Muscle layer of colon (tissue), 2 donors: ENCODE measurements around the gene MICU1.

Experiments
- H3K27ac ChIP-seq: one replicate; pipeline ENCODE4 v1.7.0; 2013; ENCODE audit warnings: low read depth, mild to moderate bottlenecking, low read length, moderate library complexity
- H3K27me3 ChIP-seq, 2 donors: one replicate each; pipeline ENCODE4 v1.7.0; 2013; ENCODE audit warnings: low read length in 2 of 2, mild to moderate bottlenecking in 2 of 2; ENCODE audit not compliant: insufficient read depth in 2 of 2, control insufficient read depth in 1 of 2
- H3K36me3 ChIP-seq: one replicate; pipeline ENCODE4 v1.7.0; 2013; ENCODE audit warnings: mild to moderate bottlenecking, low read length; ENCODE audit not compliant: insufficient read depth
- H3K4me1 ChIP-seq: one replicate; pipeline ENCODE4 v1.7.0; 2013; ENCODE audit warnings: mild to moderate bottlenecking, low read length; ENCODE audit not compliant: insufficient read depth
- H3K4me3 ChIP-seq, 2 donors: one replicate each; pipeline ENCODE4 v1.7.0; 2013; ENCODE audit warnings: low read length in 2 of 2, low read depth in 1 of 2, mild to moderate bottlenecking in 1 of 2, moderate library complexity in 1 of 2
- H3K9ac ChIP-seq: one replicate; pipeline ENCODE4 v1.7.0; 2013; ENCODE audit warnings: low read length
- H3K9me3 ChIP-seq: one replicate; pipeline ENCODE4 v1.7.0; 2013; ENCODE audit warnings: mild to moderate bottlenecking, low read length
- donor health status: abdominal sarcoma.
- donor health status: Adenocarcinoma of cecum.

The MICU1 gene

GRCh38 chr10:72379776-72380175 is 246.1 kb downstream of the MICU1 start:
- no peaks in the 10 kb centered on the region for H3K4me1 ChIP-seq
- no peaks in the 10 kb centered on the region for H3K9me3 ChIP-seq
- peaks cover 8% of the 10 kb centered on the region for H3K36me3 ChIP-seq
- H3K9ac ChIP-seq, result no peak overlapping the region
- no peak overlapping the region for H3K27ac ChIP-seq
- no peaks in the 10 kb centered on the region for H3K27me3 ChIP-seq
- no peak overlapping the region for H3K4me3 ChIP-seq

GRCh38 chr10:72379062-72379461 is 246.8 kb downstream of the MICU1 start:
- H3K27me3 ChIP-seq, result no peaks in the 10 kb centered on the region
- H3K36me3 ChIP-seq, result peaks cover 8% of the 10 kb centered on the region
- H3K27ac ChIP-seq, result no peak overlapping the region
- no peaks in the 10 kb centered on the region for H3K9me3 ChIP-seq
- no peak overlapping the region for H3K9ac ChIP-seq
- H3K4me1 ChIP-seq, result no peaks in the 10 kb centered on the region
- no peak overlapping the region for H3K4me3 ChIP-seq

DNA sequence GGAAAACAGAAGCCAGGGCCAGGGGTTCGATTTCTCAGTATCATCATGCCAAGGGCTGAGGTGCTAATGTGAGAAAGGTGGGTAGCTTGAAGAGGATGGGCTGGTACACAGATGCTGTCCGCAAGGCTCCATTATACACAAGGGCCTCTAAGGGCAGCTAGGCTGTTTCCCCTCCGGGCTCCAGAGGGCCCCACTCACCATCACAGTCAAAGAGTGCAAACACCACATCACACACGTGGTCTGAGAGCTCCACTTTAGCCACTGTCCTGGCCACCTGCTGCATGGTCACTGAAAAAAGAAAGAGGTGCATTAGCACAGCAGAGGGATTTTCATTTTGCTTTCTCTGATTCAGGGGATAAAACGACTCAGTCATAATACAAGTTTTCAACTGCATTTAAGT is 250.3 kb downstream of the MICU1 start:
- no peak overlapping the region for H3K9ac ChIP-seq
- H3K27me3 ChIP-seq, result no peaks in the 10 kb centered on the region
- no peaks in the 10 kb centered on the region for H3K4me1 ChIP-seq
- no peaks in the 10 kb centered on the region for H3K9me3 ChIP-seq
- H3K27ac ChIP-seq, result no peak overlapping the region
- peaks cover 8% of the 10 kb centered on the region for H3K36me3 ChIP-seq
- H3K4me3 ChIP-seq, result no peak overlapping the region

DNA sequence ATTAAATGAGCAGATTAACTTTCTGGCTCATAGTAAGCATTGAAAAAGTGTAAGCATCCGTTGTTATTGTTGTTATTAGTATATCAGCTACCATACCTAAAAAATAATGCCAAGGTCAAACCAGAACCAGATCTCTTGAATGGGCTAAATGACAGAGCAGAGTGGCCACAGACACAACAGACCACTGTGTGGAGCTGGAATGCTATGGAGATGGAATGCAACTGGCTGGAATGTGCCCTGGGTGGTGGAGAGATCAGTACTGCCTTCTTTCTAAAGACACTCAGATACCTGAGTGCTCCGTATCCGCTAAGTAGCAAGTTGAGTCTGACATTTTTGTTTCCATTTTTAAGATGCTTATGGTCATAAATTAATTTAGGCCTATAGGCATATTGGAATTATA is 250.7 kb downstream of the MICU1 start:
- no peaks in the 10 kb centered on the region for H3K9me3 ChIP-seq
- peaks cover 8% of the 10 kb centered on the region for H3K36me3 ChIP-seq
- no peaks in the 10 kb centered on the region for H3K4me1 ChIP-seq
- no peak overlapping the region for H3K4me3 ChIP-seq
- no peak overlapping the region for H3K27ac ChIP-seq
- H3K9ac ChIP-seq, result no peak overlapping the region
- no peaks in the 10 kb centered on the region for H3K27me3 ChIP-seq

GRCh38 chr10:72370201-72370722 is 255.6 kb downstream of the MICU1 start:
- Histone ChIP-seq H3K9ac (no peak overlapping the region), H3K4me3 (no peak overlapping the region), H3K27me3 (no peaks in the 10 kb centered on the region), H3K9me3 (no peaks in the 10 kb centered on the region), H3K36me3 (peaks cover 16% of the 10 kb centered on the region), H3K27ac (no peak overlapping the region), H3K4me1 (no peaks in the 10 kb centered on the region)

DNA sequence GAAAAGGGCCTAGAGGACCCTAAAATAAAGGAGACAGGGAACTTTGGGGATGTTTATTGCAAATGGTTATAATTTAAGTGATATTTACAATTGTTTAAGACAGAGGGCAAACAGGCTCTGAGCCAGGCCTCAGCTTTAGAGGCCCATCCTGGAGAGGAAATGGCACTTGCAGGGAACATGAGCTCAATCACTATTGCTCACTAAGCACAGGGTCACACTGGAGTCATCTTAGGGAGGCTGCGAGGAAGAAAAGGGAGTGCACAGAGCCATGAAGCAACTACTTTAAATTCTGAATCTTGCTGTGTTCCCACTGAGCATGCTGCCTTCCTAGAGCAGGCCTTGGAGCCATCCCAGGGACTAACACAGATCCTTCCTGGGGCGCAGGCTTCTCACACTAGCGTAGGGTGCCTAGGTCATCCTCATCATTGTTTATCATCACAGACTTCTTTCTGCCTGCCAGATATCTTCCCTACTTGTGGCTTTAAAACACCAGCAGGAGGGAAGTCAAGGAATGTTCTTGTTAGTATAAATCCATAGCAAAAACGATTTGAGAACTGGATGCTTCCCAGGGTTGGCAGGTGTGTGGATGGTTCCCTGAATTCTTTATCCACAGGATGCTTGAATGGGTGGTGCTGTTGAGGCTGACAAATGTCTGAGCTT is 258.4 kb downstream of the MICU1 start:
- H3K36me3 ChIP-seq, result peaks cover 12% of the 10 kb centered on the region
- no peaks in the 10 kb centered on the region for H3K27me3 ChIP-seq
- peaks cover 10% of the 10 kb centered on the region for H3K4me1 ChIP-seq
- no peak overlapping the region for H3K27ac ChIP-seq
- H3K4me3 ChIP-seq, result no peak overlapping the region
- H3K9me3 ChIP-seq, result no peaks in the 10 kb centered on the region
- H3K9ac ChIP-seq, result no peak overlapping the region

DNA sequence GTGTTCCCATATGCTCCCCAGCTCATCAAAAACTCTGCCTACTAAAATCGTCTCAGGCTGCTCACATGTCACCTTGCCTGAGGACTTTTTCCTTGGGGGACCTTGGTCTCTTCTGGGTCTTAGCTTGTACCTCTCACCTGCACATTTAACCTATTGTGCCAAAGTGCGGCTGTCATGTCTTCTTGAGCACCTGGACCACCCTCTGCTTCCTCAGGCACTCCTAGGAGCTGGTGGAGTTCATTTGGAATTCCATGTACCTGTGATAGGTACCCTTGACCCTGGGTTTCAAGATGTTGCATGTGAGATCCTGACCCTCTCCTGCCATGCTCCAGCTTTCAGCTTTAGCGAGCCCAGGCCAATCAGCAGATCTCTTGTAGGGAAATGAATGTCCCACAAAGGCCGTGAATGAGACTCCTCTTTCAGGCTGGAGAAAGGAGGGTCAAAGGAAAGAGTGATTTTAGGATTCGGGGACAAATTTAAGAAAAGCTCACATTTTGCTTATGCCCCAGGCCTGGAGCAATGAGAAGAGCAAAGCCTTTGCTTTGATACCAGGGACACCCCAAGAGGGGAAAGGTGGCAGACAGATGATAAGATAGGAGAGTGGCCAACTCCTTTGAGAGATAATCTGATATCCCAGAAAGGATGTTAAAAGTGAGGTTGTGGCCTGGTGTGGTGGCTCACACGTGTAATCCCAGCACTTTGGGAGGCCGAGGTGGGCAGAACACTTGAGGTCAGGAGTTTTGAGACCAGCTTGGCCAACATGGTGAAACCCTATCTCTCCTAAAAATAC is 260.6 kb downstream of the MICU1 start:
- Histone ChIP-seq H3K4me3 (no peak overlapping the region), H3K36me3 (peaks cover 12% of the 10 kb centered on the region), H3K9me3 (no peaks in the 10 kb centered on the region), H3K4me1 (peaks cover 10% of the 10 kb centered on the region), H3K27me3 (no peaks in the 10 kb centered on the region), H3K9ac (no peak overlapping the region), H3K27ac (no peak overlapping the region)

DNA sequence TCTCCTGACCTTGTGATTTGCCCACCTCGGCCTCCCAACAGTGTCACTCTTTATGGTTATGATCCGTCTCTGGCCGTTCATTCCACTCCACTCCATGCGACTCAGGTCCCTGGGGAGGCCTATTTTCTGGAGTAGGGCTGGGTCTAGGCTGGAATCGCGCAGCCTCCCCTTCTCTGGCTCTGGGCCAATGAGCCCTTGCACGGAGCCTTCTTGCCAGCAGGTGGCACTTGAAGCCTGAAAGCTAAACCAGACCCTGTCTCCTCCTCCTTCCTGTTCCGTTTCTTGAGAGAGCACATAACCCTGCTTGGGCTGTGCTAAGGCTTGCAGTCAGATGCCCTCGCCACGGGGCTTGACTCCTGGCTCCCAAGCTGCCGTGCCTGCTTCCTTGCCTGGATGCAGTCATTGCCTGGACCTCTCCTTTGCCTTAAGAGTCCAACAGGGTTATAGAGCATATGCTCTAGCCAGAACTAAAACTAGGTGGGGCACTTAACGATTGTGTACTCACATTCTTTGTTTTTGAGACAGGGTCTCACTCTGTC is 261.6 kb downstream of the MICU1 start:
- peaks cover 10% of the 10 kb centered on the region for H3K4me1 ChIP-seq
- H3K9me3 ChIP-seq, result no peaks in the 10 kb centered on the region
- H3K27me3 ChIP-seq, result no peaks in the 10 kb centered on the region
- H3K9ac ChIP-seq, result no peak overlapping the region
- H3K4me3 ChIP-seq, result peak overlapping the region in 1 of 2 donors; percentile 32
- H3K36me3 ChIP-seq, result peaks cover 12% of the 10 kb centered on the region
- H3K27ac ChIP-seq, result peak overlapping the region; percentile 52

GRCh38 chr10:72356987-72357386 is 268.9 kb downstream of the MICU1 start:
- H3K27me3 ChIP-seq, result no peaks in the 10 kb centered on the region
- no peak overlapping the region for H3K4me3 ChIP-seq
- H3K9me3 ChIP-seq, result no peaks in the 10 kb centered on the region
- H3K36me3 ChIP-seq, result peaks cover 3% of the 10 kb centered on the region
- no peak overlapping the region for H3K27ac ChIP-seq
- no peak overlapping the region for H3K9ac ChIP-seq
- H3K4me1 ChIP-seq, result peaks cover 18% of the 10 kb centered on the region

- H3K27me3 ChIP-seq, result no peaks in the 10 kb centered on the region
- no peak overlapping the region for H3K27ac ChIP-seq
- no peak overlapping the region for H3K4me3 ChIP-seq
- H3K9ac ChIP-seq, result no peak overlapping the region
- H3K4me1 ChIP-seq, result peaks cover 26% of the 10 kb centered on the region
- peaks cover 3% of the 10 kb centered on the region for H3K36me3 ChIP-seq
- H3K9me3 ChIP-seq, result no peaks in the 10 kb centered on the region
These were observed 269.8 kb downstream of the MICU1 start for GRCh38 chr10:72356115-72356514.

DNA sequence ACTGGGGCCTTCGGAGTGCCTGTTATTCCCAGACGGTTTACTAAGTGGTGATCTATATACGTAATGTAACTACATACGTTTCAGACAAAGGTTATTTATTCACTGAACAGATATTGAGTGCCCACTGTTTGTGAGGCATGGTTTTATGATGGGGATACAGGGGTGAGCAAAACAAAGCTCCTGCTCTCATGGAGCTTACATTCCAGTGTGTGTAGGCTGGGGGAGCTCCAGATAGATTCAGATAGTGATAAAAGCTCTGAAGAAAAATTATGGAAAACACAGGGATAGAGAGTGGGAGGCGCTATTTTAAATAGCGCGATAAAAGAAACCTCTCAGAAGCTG is 270.7 kb downstream of the MICU1 start:
- Histone ChIP-seq H3K27me3 (no peaks in the 10 kb centered on the region), H3K27ac (peak overlapping the region; percentile 90), H3K4me3 (peak overlapping the region; percentile 94), H3K9ac (peak overlapping the region; percentile 92), H3K36me3 (peaks cover 4% of the 10 kb centered on the region), H3K9me3 (no peaks in the 10 kb centered on the region), H3K4me1 (peaks cover 29% of the 10 kb centered on the region)
